GM12872 (cell line): Measurements from ENCODE around the gene POLK.

Source experiments
- TF ChIP-seq, protein P1 (sequence below): IDR thresholded peaks from 3 replicates; pipeline ENCODE4 v1.5.1; 2011; ENCODE audit warnings: low read depth, mild to moderate bottlenecking, low read length, moderate library complexity; ENCODE audit not compliant: insufficient read depth

The POLK gene

GRCh38 chr5:75498208-75498777 lies 13.4 kb upstream of the POLK start:
- TF ChIP-seq, protein P1, sequence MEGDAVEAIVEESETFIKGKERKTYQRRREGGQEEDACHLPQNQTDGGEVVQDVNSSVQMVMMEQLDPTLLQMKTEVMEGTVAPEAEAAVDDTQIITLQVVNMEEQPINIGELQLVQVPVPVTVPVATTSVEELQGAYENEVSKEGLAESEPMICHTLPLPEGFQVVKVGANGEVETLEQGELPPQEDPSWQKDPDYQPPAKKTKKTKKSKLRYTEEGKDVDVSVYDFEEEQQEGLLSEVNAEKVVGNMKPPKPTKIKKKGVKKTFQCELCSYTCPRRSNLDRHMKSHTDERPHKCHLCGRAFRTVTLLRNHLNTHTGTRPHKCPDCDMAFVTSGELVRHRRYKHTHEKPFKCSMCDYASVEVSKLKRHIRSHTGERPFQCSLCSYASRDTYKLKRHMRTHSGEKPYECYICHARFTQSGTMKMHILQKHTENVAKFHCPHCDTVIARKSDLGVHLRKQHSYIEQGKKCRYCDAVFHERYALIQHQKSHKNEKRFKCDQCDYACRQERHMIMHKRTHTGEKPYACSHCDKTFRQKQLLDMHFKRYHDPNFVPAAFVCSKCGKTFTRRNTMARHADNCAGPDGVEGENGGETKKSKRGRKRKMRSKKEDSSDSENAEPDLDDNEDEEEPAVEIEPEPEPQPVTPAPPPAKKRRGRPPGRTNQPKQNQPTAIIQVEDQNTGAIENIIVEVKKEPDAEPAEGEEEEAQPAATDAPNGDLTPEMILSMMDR: no peak

- TF ChIP-seq, protein P1: no peak
Measured at GRCh38 chr5:75507841-75508240, 3.9 kb upstream of the POLK start.

- TF ChIP-seq, protein P1: no peak
Measured at GRCh38 chr5:75509546-75509945, 2.1 kb upstream of the POLK start.

DNA sequence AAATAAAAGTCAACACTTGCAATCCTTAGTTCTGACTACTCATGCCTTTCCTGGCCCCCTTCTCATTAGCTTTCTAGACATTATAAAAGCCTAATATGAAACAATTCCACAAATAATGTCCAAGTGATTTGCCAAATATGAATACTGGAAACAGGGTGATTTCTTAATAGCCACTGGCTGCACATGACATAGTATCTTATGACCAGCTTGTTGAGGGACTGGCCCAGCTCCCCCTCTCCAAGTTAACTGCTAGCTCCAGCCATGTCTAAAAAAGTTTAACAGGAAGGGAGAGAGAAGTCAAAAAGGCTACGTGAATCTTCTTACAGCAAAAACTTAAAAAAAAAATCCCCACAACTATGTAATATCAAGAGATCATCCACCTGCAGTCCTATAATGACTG lies 1.7 kb upstream of the POLK start:
- TF ChIP-seq, protein P1: no peak

GRCh38 chr5:75510417-75510835 lies 1.3 kb upstream of the POLK start:
- TF ChIP-seq, protein P1: no peak

- TF ChIP-seq, protein P1: no peak
Measured at GRCh38 chr5:75510836-75511434, 756 bp upstream of the POLK start.

DNA sequence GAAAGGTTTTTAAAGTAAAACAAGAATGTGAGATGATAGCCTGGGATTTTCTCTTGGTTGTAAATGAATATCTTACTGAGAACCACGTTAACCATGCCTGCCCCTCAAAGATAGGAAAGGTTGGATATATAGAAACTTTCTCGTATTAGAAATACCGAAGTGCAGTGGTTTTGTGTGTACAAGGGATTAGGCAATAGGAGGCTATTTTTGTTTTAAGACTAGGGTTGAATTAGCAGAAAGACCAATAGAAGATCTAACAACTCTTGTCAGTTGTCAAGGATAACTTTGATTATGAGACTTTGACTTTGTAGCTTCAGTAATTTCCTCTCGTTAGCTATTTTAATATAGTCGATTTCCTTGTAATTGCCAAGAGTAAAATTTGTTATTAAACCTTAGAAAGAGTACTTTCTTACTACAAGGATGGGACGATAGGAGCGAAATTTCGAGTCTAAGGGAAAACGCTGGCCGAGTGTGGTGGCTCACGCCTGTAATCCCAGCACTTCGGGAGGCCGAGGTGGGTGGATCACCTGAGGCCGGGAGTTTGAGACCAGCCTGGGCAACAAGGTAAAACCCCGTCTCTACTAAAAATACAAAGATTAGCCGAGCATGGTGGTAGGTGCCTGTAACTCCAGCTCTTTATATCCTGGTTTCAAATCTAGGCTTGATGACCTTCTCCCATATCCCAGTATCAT lies 838 bp downstream of the POLK start:
- TF ChIP-seq, protein P1: no peak
